ENCODE measurements around the gene FGR.

Gene FGR

GRCh38 chr1:27655151-27655937 is 20.4 kb upstream of the FGR start:
- Histone ChIP-seq H2AFZ (ENCODE audit: low read depth, low read length, severe bottlenecking) (no peak overlapping the region), H3K4me2 (ENCODE audit: low read depth, low read length, poor library complexity, severe bottlenecking) (no peak overlapping the region), H3K9ac (ENCODE audit: low read length) (no peak overlapping the region), H3F3A (ENCODE audit: insufficient read depth) (peaks cover 12% of the 10 kb centered on the region), H3K9me2 (replicated peaks; ENCODE audit: insufficient read depth, low read length) (no peaks in the 10 kb centered on the region), H3K36me3 (ENCODE audit: low read length) (no peaks in the 10 kb centered on the region), H3K9me3 (ENCODE audit: insufficient read depth, low read length) (no peaks in the 10 kb centered on the region), H3K79me2 (ENCODE audit: insufficient read depth, low read length) (no peaks in the 10 kb centered on the region), H3K4me3 (ENCODE audit: insufficient read depth, low read length, poor library complexity, severe bottlenecking) (no peak overlapping the region), H3K27me3 (ENCODE audit: low read length) (no peaks in the 10 kb centered on the region), H4K20me1 (ENCODE audit: low read depth, low read length) (no peaks in the 10 kb centered on the region), H3K27ac (ENCODE audit: low read depth, low read length) (no peak overlapping the region)
- no peak for TF ChIP-seq CTCF (IDR thresholded peaks at IDR 0.05; ENCODE audit: insufficient read depth, low read length, poor library complexity, severe bottlenecking)
- no peak for TF ChIP-seq EZH2phosphoT487 (conservative IDR thresholded peaks at IDR 0.05; ENCODE audit: low read length)

- no peaks in the 10 kb centered on the region for H3K79me2 ChIP-seq (ENCODE audit: insufficient read depth, low read length)
- no peaks in the 10 kb centered on the region for H3K9me3 ChIP-seq (ENCODE audit: insufficient read depth, low read length)
- no peak overlapping the region for H3K4me2 ChIP-seq (ENCODE audit: low read depth, low read length, poor library complexity, severe bottlenecking)
- H4K20me1 ChIP-seq (ENCODE audit: low read depth, low read length), result no peaks in the 10 kb centered on the region
- H3K27me3 ChIP-seq (ENCODE audit: low read length), result no peaks in the 10 kb centered on the region
- H3K9ac ChIP-seq (ENCODE audit: low read length), result no peak overlapping the region
- TF ChIP-seq CTCF (IDR thresholded peaks at IDR 0.05; ENCODE audit: insufficient read depth, low read length, poor library complexity, severe bottlenecking), result no peak
- no peak for TF ChIP-seq EZH2phosphoT487 (conservative IDR thresholded peaks at IDR 0.05; ENCODE audit: low read length)
- no peaks in the 10 kb centered on the region for H3K36me3 ChIP-seq (ENCODE audit: low read length)
- no peaks in the 10 kb centered on the region for H3F3A ChIP-seq (ENCODE audit: insufficient read depth)
- no peak overlapping the region for H2AFZ ChIP-seq (ENCODE audit: low read depth, low read length, severe bottlenecking)
- no peak overlapping the region for H3K27ac ChIP-seq (ENCODE audit: low read depth, low read length)
- H3K9me2 ChIP-seq (replicated peaks; ENCODE audit: insufficient read depth, low read length), result no peaks in the 10 kb centered on the region
- H3K4me3 ChIP-seq (ENCODE audit: insufficient read depth, low read length, poor library complexity, severe bottlenecking), result no peak overlapping the region
These were observed 17.3 kb upstream of the FGR start for GRCh38 chr1:27652111-27652864.

GRCh38 chr1:27650539-27651175 is 15.7 kb upstream of the FGR start:
- H2AFZ ChIP-seq (ENCODE audit: low read depth, low read length, severe bottlenecking), result no peak overlapping the region
- no peaks in the 10 kb centered on the region for H3K79me2 ChIP-seq (ENCODE audit: insufficient read depth, low read length)
- no peaks in the 10 kb centered on the region for H3K36me3 ChIP-seq (ENCODE audit: low read length)
- no peaks in the 10 kb centered on the region for H3K27me3 ChIP-seq (ENCODE audit: low read length)
- H3K9me3 ChIP-seq (ENCODE audit: insufficient read depth, low read length), result no peaks in the 10 kb centered on the region
- no peak for TF ChIP-seq EZH2phosphoT487 (conservative IDR thresholded peaks at IDR 0.05; ENCODE audit: low read length)
- no peak overlapping the region for H3K9ac ChIP-seq (ENCODE audit: low read length)
- H3K4me3 ChIP-seq (ENCODE audit: insufficient read depth, low read length, poor library complexity, severe bottlenecking), result no peak overlapping the region
- H3K4me2 ChIP-seq (ENCODE audit: low read depth, low read length, poor library complexity, severe bottlenecking), result no peak overlapping the region
- no peak overlapping the region for H3K27ac ChIP-seq (ENCODE audit: low read depth, low read length)
- H4K20me1 ChIP-seq (ENCODE audit: low read depth, low read length), result no peaks in the 10 kb centered on the region
- no peaks in the 10 kb centered on the region for H3K9me2 ChIP-seq (replicated peaks; ENCODE audit: insufficient read depth, low read length)
- no peaks in the 10 kb centered on the region for H3F3A ChIP-seq (ENCODE audit: insufficient read depth)

All from SU-DHL-6 (cell line).